Stimulated activated CD4-positive, alpha-beta T cell treated with anti-CD3 and anti-CD28 coated beads, Interleukin-12 subunit alpha, Interleukin-12 subunit beta, amount 100 ng/mL, for 4 hours (primary cell): Measurements from ENCODE around the gene RAP2A.

ENCODE experiments used
- DNase-seq: peaks from one replicate; pipeline ENCODE4 v3.0.0-alpha.2; 2020

Gene RAP2A

DNA sequence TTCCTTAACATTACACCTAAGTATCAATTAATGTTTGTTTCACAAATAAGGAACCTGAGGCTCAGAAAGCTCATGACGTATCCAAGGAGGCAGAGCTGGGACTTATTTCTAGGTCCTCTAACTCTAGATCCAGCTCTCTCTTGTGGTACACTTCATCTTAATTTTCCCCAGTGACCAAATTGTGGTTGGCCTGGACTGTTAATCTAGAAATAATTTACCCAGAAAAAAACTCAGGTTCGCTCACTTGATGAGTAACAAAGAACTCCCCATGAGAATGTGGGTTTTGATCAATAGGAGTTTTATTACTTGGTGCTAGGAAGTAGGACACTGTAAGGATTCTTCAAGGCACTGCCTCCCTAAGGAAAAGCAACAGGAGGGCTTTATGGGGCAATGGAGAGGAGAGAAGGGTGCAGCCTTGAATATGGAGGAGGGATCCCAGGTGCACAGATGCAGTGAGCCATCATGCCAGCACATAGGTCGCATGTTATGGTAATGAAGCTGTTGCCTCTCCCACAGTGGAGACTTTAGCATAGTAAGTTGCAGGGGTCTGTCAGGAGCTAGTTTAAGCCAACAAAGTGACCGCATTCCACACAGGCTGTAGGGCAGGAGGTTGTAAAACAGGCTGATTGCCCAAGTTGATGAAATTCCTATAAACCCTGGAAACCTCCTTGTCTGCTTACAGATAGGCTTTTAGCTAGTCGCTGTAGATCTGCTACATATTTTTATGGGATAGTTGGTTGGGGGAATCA lies 14.7 kb downstream of the RAP2A start:
- no peak for DNase-seq

DNA sequence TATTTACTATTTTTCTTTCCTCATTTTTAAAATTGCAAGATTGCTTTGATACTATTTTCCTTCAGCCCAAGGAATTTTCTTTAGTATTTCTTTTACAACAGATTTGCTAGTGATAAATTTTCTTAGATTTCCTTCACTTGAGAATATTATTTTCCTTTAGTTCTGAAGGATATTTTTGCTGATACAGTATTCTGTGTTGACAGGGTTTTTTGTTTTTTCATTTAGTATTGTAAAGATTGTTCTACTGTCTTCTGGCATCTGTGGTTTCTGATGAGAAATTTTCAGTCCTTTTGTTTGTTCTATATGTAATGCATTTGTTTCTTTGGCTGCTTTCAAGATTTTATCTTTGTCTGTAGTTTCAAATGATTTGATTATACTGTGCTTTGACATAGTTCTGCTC lies 20.7 kb downstream of the RAP2A start:
- no peak for DNase-seq

DNA sequence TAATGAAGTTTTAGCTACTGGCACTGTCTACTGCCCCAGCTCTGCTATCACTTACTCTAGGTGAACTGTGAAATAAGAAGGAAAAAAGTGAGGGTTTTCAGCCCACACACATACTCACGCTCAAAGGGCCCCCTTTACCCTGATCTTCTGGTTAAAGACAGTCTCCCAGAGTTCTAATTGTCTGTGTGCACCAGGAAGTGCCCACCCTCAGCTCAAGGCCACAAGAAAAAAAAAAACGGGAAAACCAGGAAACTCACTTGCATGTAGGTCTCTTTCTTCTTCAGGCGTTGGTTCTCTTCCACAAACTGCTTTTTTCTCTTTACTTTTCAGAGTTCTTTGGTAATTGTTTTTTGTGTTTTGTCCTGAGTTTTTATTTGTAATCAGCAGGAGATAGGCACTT lies 22.1 kb downstream of the RAP2A start:
- no peak for DNase-seq

DNA sequence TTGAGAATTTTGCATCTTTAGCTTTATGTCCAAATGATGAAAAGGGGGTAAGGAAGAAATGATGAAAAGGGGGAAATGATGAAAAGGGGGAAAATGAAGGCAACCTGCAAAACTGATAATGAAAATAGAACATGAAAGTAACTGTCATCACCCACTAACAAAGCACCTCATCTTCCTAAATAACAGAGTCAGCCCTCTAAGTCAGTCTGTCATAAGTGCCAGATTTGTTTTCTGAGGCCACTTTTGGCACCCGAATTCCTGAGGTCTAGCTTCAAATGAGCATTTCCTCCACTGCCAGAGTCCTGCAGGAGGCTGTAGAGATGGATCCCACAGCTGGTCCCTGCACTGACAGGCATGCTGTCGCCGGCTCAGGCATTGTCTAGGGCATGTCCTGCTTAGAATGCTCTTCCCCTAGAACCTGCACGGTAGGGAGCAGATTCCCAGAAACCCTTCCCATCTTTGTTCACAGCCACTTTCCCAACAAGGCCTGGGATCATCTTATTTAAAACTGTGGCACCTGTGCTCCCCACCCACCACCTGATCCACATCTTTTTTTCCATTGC lies 25.3 kb downstream of the RAP2A start:
- DNase-seq = no peak

- DNase-seq = no peak
These were observed 26.2 kb downstream of the RAP2A start for GRCh38 chr13:97460004-97460775.

GRCh38 chr13:97460853-97461252 lies 26.9 kb downstream of the RAP2A start:
- DNase-seq = no peak

DNA sequence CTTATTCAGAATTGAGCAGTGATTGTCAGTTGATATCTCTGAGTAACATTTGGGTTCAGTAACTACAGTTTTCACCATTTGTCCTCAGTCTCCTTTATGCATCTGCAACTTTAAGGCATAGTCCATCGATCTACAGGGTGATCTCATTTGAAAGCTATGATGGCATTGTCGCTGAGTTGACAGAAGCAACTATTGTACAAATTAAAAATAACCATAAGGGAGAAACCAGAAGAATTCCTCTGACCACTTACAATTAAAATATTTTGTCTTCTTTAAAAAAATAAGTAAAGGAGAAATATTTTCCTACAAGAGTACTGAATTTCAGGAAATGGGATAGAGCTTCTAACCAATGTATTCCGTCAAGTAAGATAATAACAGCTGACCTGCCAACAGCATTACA lies 30.6 kb downstream of the RAP2A start:
- no peak for DNase-seq

DNA sequence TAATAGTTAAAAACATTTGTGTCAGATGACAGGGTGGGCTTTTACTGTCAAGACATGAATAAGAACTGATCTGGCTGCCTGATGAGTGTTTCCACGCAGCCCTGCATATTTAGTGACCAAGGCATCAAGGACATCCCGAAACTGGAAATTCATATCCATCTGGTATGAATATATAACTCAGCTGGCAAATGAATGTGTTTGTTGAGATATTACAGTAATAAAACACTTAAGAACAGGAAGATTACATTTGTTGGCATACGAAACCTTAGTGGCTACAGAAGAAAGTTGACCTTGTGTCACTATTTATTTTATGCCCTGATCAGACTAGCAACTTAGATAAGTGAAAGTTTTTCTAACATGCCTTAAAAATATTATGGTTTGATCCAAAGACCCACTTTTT lies 32.8 kb downstream of the RAP2A start:
- DNase-seq = no peak

DNA sequence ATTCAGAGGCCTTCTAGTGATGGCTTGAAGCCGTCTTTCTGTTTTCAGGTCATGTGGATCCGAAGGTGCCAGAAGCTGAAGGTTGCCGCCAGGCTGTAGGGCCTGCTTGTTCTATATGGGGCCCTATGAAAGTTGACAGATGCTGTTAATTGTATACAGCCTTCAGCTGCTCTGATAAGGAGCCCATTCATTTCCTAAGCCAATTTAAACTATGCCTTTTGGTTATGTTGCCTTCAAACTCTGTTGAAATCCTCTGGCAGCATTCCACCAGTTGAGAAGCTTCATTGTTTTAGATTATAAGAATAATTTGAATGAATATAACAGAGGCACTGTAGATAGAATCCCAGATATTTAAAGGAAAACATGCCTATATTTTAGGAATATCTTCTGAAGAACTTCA lies 34.4 kb downstream of the RAP2A start:
- no peak for DNase-seq

DNA sequence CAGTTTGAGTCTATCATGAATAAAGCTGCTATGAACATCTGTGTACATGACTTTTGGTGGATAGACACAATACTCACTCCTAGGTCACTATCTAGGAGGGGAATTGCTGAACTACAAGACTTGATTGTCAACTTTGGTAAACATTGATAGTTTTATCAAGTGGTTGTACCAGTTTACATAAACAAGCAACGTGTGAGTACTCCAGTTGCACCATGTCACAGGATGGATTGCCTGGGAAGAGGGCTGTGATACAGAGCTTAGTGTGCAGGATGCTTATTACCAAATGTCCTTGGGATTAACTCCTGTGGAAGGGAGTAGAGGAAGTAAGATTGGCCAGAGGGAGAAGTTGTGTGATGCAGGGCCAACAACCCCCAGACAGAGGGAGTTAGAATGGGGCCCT lies 37.7 kb downstream of the RAP2A start:
- no peak for DNase-seq

DNA sequence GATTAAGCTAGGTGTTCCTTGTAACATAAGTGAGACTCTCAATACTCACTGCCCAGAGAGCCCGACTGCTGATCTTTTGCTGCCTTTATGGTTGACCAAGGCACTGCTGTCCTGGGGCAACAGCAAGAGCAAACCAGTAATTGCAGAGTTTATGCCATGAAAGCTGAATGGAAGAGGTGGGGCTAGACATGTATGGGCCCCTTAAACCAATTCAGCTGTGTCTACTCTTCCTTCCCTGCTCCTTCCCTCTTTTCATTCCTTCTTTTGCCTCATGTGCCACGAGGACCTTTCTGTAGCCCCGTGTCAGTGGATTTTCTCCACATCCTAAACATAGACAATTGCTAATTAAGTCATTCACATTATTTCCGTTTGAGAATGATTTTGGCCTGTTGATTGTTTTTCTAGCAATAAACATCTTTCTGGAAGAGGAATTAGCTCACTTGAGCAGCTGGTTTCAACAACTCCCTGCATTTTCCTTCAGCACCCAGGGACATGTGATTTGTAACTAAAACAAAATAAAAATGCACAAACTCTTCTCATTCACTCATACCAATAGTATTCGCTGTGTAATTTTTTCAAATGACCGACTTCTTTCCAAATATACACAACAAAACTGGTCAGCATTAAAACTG lies 40.5 kb downstream of the RAP2A start:
- DNase-seq = no peak

DNA sequence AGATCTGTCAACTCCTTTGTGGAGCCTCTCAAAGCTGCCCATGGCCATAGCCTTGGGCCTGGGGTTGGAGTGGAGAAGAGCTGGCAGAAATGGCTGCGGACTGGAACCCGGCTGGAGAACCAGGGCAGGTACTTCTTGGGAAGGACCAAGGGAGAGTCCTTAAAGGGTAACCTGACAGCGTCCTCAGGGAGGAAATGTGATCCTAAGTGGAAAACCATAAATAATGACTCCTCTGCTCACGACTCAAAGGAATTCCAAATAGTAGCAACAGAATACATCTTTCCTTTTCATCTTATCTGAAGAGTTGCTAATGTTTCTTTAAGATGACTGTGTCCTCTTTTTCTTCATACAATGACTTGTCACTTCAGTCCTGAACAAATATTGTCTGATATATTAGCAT lies 41.0 kb downstream of the RAP2A start:
- no peak for DNase-seq

GRCh38 chr13:97477844-97478243 lies 43.9 kb downstream of the RAP2A start:
- DNase-seq = no peak

GRCh38 chr13:97478247-97478646 lies 44.3 kb downstream of the RAP2A start:
- no peak for DNase-seq

GRCh38 chr13:97483465-97483864 lies 49.5 kb downstream of the RAP2A start:
- DNase-seq = no peak

DNA sequence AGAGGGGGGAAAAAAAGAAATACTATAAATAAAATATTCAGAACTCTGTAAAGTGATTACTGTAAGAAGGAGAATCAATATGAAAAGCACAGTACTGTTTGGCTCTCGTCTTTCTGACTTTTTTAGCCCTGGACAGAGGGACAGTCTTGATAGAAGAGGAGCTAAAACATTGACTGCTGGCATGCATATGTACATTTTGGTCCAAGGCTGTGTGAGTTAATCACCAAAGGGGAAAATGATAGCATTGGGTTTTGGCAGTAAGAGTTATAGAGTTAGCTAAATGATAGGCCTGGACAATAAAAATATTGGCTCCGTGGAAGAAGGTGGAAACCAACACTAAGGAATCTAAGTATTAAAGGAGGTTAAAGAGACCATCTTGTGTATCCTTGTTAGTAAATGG lies 50.3 kb downstream of the RAP2A start:
- DNase-seq = no peak

- DNase-seq = no peak
These were observed 51.4 kb downstream of the RAP2A start for GRCh38 chr13:97485320-97485719.

DNA sequence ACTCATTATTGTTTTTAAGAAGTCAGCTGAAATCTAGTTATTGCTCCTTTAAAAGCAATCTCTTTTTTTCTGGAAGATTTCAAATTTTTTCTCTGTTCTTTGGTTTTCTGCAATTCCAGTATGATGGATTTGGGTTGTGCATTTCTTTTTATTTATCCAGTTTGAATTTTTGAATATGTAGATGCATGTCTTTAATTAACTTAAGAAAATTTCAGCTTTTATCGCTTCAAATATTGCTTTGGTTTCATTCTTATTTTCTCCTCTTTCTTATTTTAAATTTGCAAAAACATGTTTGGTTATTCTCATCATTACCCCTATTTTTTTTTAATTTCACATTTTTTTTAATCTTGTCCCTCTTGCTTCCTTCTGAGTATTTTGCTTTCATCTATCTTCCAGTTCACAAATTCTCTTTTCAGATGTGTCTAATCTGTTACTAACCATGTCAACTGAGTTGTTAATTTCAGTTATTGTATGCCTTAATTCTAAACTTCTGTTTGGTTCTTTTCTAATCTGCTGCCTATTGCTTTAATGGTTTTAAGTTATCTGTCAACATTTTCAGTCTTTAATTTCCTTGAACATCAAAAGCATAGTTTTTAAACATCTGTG lies 56.8 kb downstream of the RAP2A start:
- DNase-seq = no peak

- DNase-seq = no peak
These were observed 57.5 kb downstream of the RAP2A start for GRCh38 chr13:97491452-97491851.

GRCh38 chr13:97492257-97492656 lies 58.3 kb downstream of the RAP2A start:
- DNase-seq = no peak

- DNase-seq = no peak
These were observed 58.9 kb downstream of the RAP2A start for GRCh38 chr13:97492684-97493371.

GRCh38 chr13:97493456-97493855 lies 59.5 kb downstream of the RAP2A start:
- no peak for DNase-seq

- DNase-seq = no peak
These were observed 61.7 kb downstream of the RAP2A start for GRCh38 chr13:97495678-97496077.
